Activated naive CD4-positive, alpha-beta T cell treated with anti-CD3 and anti-CD28 coated beads, Interleukin-2, amount 10 ng/mL, durations not matched to agents 7 days and 5 days (primary cell): Measurements from ENCODE around the gene ZNF385D.
A peak's percentile ranks its signal among the peaks of the same experiment; 100 is the strongest.
"Not testable (repeated sequence)": the region's sequence is repeated elsewhere in the genome, so short reads cannot be mapped to it uniquely, and the experiment has no call there.

Experiments
- CTCF ChIA-PET: fragments of 350-600 bp; sonication (Branson Sonifier 250); formaldehyde crosslinking; loops from one replicate; lab custom pipeline; 2021; ENCODE audit warnings: antibody characterized with exemption; lab: Charles Lee
- DNase-seq: peaks from one replicate; pipeline ENCODE4 v3.0.0-alpha.2; 2020
- H3K27ac Mint-ChIP-seq: one replicate; pipeline ENCODE4 v1.8.0; 2021; ENCODE audit warnings: mild to moderate bottlenecking, moderate library complexity, mixed read lengths
- H3K27me3 Mint-ChIP-seq: one replicate; pipeline ENCODE4 v1.8.0; 2021; ENCODE audit warnings: mild to moderate bottlenecking, mixed read lengths
- H3K36me3 Mint-ChIP-seq: one replicate; pipeline ENCODE4 v1.8.0; 2021; ENCODE audit warnings: mixed read lengths
- H3K4me1 Mint-ChIP-seq: one replicate; pipeline ENCODE4 v1.8.0; 2021; ENCODE audit warnings: mixed read lengths
- H3K4me3 Mint-ChIP-seq: one replicate; pipeline ENCODE4 v1.8.0; 2021; ENCODE audit warnings: mild to moderate bottlenecking, moderate library complexity, mixed read lengths
- H3K9me3 Mint-ChIP-seq: one replicate; pipeline ENCODE4 v1.8.0; 2021; ENCODE audit warnings: mixed read lengths

ZNF385D gene

DNA sequence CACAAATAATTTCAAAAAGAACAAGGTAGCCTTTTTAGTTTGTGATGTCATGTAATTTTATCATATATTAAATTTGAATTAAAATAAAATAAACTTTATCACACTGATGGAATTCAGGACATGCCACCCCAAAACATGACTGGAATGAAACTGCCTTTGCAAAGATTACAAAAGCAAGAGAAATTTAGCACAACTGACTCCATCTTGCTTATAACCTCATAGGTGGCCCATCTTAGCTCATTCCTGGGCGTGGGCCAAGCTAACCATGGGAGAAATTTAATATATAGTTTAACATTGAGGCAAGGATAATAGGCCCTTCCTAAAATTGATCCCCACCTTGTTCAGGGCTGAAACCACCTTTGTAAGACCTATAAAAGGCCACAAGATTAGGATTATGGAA, 235.6 kb downstream of the ZNF385D start:
- H3K9me3 Mint-ChIP-seq: peaks cover 9% of the 10 kb centered on the region
- CTCF ChIA-PET: no interaction called here
- no peak overlapping the region for H3K4me3 Mint-ChIP-seq
- H3K27ac Mint-ChIP-seq: no peak overlapping the region
- no peaks in the 10 kb centered on the region for H3K36me3 Mint-ChIP-seq
- DNase-seq: no peak
- H3K27me3 Mint-ChIP-seq: no peaks in the 10 kb centered on the region
- no peaks in the 10 kb centered on the region for H3K4me1 Mint-ChIP-seq

DNA sequence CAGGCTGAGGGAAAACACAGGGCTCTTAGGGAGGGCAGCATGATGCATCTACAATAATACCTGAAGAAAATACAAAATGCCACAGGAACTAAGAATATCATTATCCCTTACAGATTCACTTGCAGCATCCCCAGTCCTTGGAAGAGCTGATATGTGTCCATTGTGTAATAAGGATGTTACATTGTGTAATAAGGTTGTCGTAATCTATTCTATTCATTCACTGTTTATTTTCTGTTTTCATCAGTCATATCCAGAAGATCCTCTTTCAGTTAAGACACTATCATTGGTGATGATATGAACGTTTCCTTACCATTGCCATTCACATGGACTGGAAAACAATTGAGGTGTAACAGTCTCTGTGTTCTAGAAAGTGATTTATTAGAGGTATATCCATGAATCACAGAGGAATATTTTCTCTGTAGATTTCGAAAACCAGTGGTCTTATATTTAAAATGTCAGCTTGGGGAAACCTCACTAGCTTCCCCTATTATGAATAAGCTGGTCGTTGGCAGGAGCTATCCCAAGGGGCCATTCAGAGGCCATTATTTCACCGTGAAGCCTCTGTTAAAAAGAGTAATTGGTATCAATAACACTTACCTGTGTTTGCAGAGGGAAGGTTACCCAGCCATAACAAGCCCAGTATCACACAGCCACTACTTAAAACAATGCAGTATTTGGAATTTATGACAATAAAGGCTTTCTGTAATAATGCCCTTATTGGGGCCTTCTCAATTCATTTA, 241.1 kb downstream of the ZNF385D start:
- CTCF ChIA-PET: no interaction called here
- Mint-ChIP-seq H3K9me3 (peaks cover 14% of the 10 kb centered on the region), H3K36me3 (no peaks in the 10 kb centered on the region), H3K27ac (no peak overlapping the region), H3K4me1 (no peaks in the 10 kb centered on the region), H3K4me3 (no peak overlapping the region), H3K27me3 (no peaks in the 10 kb centered on the region)
- no peak for DNase-seq

DNA sequence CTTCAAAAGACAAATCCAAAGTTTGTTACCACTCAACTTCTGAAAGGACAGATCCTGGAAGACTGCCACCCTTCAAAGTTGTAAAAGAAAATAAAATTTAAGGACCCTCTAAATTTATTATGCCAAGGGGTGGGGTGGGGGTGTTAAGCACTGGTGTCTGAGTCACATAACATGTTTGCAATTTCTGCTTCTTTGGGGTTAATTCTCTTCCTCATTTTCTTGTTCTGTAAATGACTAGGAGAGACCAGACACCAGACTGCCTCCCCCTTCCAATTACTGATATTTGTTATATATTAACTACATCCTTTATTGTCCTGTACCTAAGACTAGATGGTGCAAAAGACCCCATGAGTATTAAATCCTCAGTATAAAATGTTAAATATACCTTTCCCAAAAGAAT, 242.8 kb downstream of the ZNF385D start:
- no peak for DNase-seq
- Mint-ChIP-seq H3K27ac (no peak overlapping the region), H3K9me3 (peaks cover 15% of the 10 kb centered on the region), H3K4me3 (no peak overlapping the region), H3K36me3 (no peaks in the 10 kb centered on the region), H3K27me3 (no peaks in the 10 kb centered on the region), H3K4me1 (no peaks in the 10 kb centered on the region)
- CTCF ChIA-PET: no interaction called here

DNA sequence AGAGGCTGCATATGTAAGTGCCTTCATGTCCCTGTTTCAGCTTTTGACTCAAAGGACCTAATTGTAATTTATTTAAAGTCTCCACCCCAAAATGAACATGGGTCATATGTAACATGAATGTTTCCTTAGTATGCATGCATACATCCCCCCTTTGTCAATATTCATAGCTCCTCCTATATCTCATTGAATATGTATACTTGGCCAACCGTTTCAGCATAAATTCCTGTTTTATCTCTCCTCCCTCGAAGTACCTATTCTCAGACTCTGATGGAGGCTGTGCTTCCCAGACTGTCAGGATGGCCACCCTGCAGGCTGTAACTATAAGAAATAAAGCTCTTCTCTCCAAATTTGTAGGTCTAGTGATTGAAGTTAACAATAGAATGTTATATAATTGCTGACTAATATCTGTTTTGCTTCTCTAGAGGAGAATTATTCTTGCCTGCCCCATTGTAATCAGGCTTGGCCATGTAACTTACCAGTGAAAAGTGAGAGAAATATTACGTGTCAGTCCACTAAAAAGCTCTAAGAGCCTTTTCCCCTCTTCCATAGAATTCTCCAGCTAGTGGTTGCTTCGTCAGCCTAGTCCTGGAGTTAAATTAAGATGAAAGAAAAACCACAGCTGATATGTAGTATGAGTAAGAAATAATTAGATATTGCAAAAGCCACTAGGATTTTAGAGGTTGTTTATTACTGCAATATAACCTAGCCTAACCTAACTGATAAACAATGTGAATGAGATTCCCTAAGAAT, 245.1 kb downstream of the ZNF385D start:
- CTCF ChIA-PET: no interaction called here
- H3K27ac Mint-ChIP-seq: no peak overlapping the region
- H3K27me3 Mint-ChIP-seq: no peaks in the 10 kb centered on the region
- no peak for DNase-seq
- no peaks in the 10 kb centered on the region for H3K4me1 Mint-ChIP-seq
- peaks cover 9% of the 10 kb centered on the region for H3K9me3 Mint-ChIP-seq
- H3K36me3 Mint-ChIP-seq: no peaks in the 10 kb centered on the region
- no peak overlapping the region for H3K4me3 Mint-ChIP-seq

DNA sequence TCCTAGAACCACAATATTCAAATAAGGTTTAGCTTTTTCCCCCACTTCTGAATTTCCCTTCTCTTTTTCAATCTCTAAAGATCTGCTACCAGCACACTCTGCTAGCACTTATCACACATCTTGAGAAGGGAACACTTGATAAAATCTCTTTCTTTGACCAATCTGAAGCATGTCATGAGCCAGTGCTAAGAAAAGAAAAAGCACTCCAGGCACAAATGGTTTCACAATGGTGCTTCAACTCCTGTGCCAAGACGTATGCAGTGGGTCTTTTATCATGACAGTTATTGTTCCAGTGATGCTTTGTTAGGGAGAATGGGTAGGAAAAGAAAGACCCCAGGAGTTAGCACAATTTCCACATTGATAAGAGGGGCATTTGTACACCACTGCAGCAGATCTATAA, 248.4 kb downstream of the ZNF385D start:
- DNase-seq: no peak
- CTCF ChIA-PET: no interaction called here
- Mint-ChIP-seq H3K27ac (no peak overlapping the region), H3K27me3 (no peaks in the 10 kb centered on the region), H3K4me1 (no peaks in the 10 kb centered on the region), H3K9me3 (peaks cover 6% of the 10 kb centered on the region), H3K36me3 (no peaks in the 10 kb centered on the region), H3K4me3 (no peak overlapping the region)

DNA sequence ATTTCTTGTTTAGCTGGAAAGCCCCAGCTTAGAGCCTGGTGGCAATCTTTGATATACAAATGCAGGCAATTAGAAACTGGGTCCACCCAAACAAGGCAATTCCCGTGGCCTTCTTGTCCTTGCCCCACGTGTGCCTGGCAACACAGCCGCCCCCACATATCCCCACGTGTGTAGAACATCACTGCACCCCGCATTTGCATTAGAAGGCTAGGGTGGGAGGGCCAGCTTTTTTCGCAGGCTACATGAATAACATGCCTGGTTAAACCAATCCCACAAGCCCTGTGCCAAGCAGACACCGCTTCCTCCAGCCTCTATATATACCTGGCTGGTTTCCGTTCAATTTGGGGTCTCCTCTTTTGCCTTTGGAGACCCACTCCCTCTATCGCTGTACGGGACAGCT, 250.2 kb downstream of the ZNF385D start:
- H3K27ac Mint-ChIP-seq: no peak overlapping the region
- no peak for DNase-seq
- no peaks in the 10 kb centered on the region for H3K27me3 Mint-ChIP-seq
- no peaks in the 10 kb centered on the region for H3K4me1 Mint-ChIP-seq
- H3K9me3 Mint-ChIP-seq: peaks cover 8% of the 10 kb centered on the region
- CTCF ChIA-PET: no interaction called here
- no peak overlapping the region for H3K4me3 Mint-ChIP-seq
- no peaks in the 10 kb centered on the region for H3K36me3 Mint-ChIP-seq

DNA sequence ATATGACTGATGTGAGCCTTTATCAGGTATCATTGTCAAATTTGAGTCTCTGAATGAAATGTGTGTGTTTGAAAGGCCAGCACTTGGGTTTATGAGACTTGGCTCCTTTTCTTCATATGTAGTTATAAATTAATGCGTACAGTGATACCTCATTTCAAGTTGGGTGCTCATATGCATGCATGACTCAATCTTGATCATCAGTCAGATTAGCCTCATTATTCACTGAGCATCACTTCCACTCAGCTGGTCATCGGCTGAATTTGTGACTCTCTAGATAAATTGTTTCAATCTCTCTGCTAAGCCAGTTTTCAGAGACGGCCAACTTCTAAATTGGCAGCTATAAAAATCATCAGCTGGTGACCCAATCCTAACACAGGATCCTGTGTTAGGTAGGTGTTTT, 260.3 kb downstream of the ZNF385D start:
- H3K27ac Mint-ChIP-seq, H3K4me1 Mint-ChIP-seq, H3K9me3 Mint-ChIP-seq, DNase-seq, CTCF ChIA-PET, H3K4me3 Mint-ChIP-seq, H3K27me3 Mint-ChIP-seq, H3K36me3 Mint-ChIP-seq: not testable (repeated sequence)

DNA sequence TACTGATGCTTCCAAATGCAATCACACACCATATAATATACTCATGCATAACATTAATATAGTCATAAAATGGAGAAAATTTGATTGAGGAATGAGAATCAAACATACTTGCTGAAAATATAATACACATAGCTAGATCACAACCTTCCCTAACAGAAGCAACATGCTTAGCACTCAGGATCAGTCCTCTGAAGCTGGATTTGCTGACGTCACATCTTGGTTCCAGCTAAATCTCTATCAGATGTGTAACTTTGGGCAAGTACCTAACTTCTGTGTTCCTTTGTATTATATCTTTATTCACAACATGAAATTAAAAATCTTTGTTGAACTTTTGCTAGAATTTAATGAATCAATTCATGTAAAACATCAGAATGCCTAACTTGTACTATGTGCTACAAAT, 263.5 kb downstream of the ZNF385D start:
- H3K9me3 Mint-ChIP-seq: no peaks in the 10 kb centered on the region
- no peak overlapping the region for H3K27ac Mint-ChIP-seq
- no peaks in the 10 kb centered on the region for H3K4me1 Mint-ChIP-seq
- H3K27me3 Mint-ChIP-seq: no peaks in the 10 kb centered on the region
- CTCF ChIA-PET: no interaction called here
- H3K4me3 Mint-ChIP-seq: no peak overlapping the region
- no peak for DNase-seq
- no peaks in the 10 kb centered on the region for H3K36me3 Mint-ChIP-seq

DNA sequence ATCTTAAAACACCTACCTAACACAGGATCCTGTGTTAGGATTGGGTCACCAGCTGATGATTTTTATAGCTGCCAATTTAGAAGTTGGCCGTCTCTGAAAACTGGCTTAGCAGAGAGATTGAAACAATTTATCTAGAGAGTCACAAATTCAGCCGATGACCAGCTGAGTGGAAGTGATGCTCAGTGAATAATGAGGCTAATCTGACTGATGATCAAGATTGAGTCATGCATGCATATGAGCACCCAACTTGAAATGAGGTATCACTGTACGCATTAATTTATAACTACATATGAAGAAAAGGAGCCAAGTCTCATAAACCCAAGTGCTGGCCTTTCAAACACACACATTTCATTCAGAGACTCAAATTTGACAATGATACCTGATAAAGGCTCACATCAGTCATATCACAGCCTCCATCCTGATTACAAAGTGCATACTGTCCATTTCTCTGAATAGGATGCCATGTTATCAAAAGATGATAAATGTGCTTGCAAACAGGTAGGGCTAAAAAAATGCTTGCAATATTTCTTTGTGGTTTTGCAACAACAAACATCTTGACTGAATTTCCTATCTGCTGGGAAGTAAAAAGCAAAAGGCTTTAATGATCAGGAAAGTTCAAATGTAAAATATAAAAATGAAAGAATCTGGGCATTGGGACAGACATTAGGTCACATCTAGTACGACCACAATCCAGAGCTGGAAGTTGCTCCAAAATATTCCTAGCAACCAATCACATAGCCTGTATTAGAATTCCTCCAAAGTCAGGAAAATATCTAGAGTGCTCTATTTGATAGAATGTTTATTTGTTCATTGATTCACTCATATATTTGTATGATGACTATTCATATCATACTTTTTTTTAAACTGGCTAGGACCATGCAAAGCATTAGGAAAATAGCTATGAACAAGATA, 264.7 kb downstream of the ZNF385D start:
- DNase-seq, H3K9me3 Mint-ChIP-seq, H3K4me3 Mint-ChIP-seq, H3K36me3 Mint-ChIP-seq, H3K27me3 Mint-ChIP-seq, H3K4me1 Mint-ChIP-seq, H3K27ac Mint-ChIP-seq, CTCF ChIA-PET: not testable (repeated sequence)

DNA sequence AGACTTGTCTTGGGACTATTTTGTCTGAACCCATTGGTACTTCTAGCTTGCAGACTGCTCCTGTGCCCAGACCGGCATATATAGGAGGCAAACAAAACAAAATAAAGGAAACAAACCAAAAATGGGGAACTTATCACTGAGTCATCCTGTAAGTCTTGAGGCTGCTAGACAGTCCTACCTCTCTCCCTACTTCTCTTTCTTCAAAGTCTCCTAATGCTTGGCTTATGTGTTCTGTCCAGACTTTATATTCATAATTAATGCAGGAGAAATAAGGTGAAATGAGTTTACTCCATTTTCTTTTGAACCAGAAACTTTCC, 266.2 kb downstream of the ZNF385D start:
- DNase-seq: no peak
- Mint-ChIP-seq H3K4me3 (no peak overlapping the region), H3K9me3 (no peaks in the 10 kb centered on the region), H3K27me3 (no peaks in the 10 kb centered on the region), H3K27ac (no peak overlapping the region), H3K4me1 (no peaks in the 10 kb centered on the region), H3K36me3 (no peaks in the 10 kb centered on the region)
- CTCF ChIA-PET: no interaction called here

DNA sequence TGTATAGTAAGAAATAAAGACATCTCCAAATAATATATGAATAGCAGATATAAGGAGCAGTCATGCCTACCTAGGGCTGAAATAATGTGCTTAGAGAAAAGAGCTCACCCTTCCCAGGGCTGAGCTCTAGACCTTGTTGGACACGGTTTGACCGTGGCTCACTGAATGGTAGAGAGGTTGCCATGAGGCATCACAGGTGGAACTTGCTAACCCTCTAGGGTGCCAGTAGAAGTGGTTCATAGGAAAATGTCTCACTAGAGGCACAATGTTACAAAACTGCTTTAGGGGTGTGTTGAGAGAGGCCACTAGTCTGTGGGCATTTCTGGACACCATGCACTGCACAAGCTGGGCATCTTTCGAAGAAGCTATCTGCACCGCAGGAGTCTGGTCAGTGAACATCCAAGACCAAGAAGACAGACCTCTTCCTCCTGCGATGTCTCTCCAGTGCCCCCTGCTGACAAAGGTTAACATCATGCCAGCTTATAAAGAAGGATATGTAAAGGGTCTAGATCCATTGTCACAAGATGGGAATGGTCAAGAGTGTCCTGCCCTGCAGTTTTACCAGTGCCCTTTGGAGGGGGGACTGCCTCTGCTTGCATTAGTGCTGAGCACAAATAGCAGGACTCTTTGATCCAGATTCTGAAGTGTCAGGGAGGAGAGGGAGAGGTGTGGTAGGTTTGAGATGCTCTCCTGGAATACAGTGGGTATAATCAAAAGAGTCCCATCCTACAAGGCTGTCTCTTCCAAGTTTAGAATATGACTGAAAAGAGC, 266.8 kb downstream of the ZNF385D start:
- Mint-ChIP-seq H3K9me3 (no peaks in the 10 kb centered on the region), H3K27me3 (no peaks in the 10 kb centered on the region), H3K4me1 (no peaks in the 10 kb centered on the region), H3K36me3 (no peaks in the 10 kb centered on the region), H3K27ac (no peak overlapping the region), H3K4me3 (no peak overlapping the region)
- CTCF ChIA-PET: interaction anchor here (1.2 kb wide), 1 partner anchor 1145 kb away, joined by 3 read pairs; no protein-coding TSS in a partner anchor
- peak; percentile 21 for DNase-seq

DNA sequence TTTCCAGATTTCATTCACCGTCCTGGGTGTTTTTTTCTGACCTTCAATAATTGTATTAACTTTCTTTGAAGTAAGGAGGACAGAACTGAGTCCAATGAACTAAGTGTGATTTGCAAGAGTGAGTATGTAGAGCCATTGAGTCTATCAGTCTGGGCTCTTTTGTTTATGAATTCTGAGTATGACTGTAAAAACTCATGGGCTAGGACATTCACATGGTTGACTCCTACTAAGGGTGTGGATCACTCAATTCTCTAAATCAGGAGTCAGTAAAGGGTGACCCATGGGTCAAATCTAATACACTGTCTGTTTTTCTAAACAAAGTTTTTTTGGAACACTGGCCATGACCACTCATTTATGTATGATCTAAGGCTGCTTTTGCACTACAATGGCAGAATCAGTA, 269.0 kb downstream of the ZNF385D start:
- Mint-ChIP-seq H3K27me3 (no peaks in the 10 kb centered on the region), H3K27ac (no peak overlapping the region), H3K9me3 (no peaks in the 10 kb centered on the region), H3K36me3 (no peaks in the 10 kb centered on the region), H3K4me1 (no peaks in the 10 kb centered on the region), H3K4me3 (no peak overlapping the region)
- DNase-seq: no peak
- CTCF ChIA-PET: no interaction called here

DNA sequence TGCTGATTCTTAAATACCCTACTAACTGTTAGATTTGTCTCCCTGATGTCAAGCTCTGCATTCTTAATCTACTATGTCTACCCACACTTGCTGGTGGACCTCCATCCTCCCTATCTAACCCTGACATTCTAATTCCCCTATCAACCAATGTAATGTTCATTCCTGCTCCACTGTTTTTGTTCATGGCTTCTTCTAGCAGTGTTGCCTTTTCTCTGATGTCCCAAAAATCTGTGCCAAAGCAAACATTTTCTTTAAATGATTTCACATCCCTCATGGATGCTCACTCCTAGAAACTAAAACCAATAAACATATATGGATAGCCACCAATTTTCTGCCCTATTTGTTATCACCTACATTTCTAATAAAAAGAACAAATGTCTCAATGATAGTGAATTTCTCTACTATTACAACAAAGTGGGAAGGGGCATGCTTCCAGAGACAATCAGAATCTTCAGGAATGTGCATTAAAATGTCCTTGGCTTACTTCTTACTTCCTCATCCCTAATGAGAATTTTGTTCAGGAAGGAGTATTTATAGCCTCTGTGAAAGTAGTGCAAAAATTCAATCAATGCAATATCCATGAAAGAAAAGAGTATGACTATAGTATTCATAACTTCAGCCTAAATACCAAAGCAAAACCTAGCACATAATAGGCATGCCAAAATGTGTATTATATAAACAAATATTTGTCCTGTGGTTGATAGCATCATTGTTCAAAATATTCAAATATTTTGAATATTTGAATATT, 273.3 kb downstream of the ZNF385D start:
- no peak for DNase-seq
- Mint-ChIP-seq H3K4me1 (no peaks in the 10 kb centered on the region), H3K27ac (no peak overlapping the region), H3K27me3 (no peaks in the 10 kb centered on the region), H3K4me3 (no peak overlapping the region), H3K9me3 (peaks cover 2% of the 10 kb centered on the region), H3K36me3 (no peaks in the 10 kb centered on the region)
- CTCF ChIA-PET: no interaction called here
